ENCODE measurements around the gene LAMA2.

GRCh38 chr6:129094147-129094546, 211.2 kb downstream of the LAMA2 start:
- TF ChIP-seq BHLHE40 (IDR thresholded peaks at IDR 0.05; ENCODE audit: borderline replicate concordance) (no peak), PKNOX1 (IDR thresholded peaks at IDR 0.05) (no peak)
